HG03139 (cell line): Measurements from ENCODE around the gene EEF1A2.

Experiments used
- ATAC-seq: cut with Tn5 transposase; IDR thresholded peaks from one replicate; pipeline ENCODE4 v1.9.1; 2021; ENCODE audit not compliant: unreplicated experiment

EEF1A2 gene

GRCh38 chr20:63498960-63499337, at the start of gene EEF1A2:
EEF1A2 (minus strand) TSS chr20:63499083; CDS start chr20:63497763, 1,320 bp downstream.
- ATAC-seq, result no peak

GRCh38 chr20:63548542-63548941, 49.7 kb upstream of the EEF1A2 start:
- ATAC-seq, result no peak

GRCh38 chr20:63547725-63548480, 49.0 kb upstream of the EEF1A2 start, which contains the start of gene SRMS:
SRMS (minus strand) TSS chr20:63547749; CDS start chr20:63547463, 286 bp downstream.
- no peak for ATAC-seq

DNA sequence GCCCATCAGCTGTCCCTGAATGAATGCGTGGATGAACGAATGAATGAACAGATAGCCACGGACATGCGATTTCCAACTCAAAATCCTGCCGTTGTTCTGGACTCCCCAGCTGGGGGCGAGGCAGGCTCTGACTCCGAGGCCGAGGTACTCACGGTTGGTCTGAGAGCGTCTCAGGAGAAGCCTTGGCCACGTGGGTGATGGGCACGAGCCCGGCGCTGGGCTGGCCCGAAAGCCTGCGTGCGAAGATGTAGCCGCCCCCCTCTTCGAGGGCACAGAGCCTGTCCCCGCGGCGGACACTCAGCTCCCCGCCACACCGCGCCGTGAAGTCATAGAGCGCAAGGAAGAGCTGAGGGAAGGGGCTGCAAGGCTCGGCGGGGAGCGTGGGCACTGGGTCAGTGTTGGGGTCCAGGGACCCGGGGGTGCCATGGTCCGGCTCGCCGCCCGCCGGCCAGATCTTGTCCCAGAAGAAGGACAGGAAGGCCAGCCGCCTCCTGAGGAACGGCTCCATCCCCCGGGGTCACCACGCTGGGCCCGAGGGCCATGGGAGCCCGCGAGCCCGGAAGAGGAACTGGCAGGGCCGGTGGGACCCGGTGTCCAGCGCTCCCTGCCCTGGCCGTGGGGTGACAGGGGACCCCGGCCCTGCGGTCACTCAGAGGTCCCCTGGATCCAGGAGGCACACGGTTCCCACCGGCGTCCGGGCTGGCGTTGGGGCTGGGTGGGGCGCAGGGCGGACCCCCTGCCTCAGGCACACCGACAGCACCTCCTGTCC, 48.3 kb upstream of the EEF1A2 start:
- ATAC-seq, result no peak

DNA sequence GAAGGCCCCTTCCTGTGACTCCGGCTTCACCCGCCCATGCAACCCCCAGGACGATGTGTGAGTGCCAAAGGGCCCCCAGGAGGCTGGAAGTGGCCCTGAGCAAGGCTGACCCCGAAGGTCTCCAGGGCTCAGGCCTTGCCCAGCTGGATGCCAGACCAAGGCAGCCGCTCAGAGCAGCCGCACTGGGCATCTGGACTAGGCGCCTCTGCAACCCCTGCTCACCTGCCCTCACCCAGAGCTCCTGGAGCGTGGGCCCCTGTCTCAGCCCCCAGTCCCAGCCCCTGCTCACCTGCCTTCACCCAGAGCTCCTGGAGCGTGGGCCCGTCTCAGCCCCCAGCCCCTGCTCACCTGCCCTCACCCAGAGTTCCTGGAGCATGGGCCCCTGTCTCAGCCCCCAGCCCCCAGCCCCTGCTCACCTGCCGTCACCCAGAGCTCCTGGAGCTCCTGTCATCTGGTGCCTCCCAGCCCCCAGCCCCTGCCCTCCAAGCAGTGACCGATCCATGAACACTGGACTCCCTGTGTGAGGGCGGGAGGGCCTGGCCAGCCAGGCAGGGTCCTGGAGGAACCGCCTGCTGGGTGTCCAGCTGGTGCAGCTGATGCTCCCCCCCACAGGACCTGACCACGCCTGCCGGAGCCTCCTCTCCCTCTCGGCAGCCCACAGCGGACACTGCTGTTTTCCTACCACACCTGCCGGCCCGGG, 47.5 kb upstream of the EEF1A2 start:
- no peak for ATAC-seq

DNA sequence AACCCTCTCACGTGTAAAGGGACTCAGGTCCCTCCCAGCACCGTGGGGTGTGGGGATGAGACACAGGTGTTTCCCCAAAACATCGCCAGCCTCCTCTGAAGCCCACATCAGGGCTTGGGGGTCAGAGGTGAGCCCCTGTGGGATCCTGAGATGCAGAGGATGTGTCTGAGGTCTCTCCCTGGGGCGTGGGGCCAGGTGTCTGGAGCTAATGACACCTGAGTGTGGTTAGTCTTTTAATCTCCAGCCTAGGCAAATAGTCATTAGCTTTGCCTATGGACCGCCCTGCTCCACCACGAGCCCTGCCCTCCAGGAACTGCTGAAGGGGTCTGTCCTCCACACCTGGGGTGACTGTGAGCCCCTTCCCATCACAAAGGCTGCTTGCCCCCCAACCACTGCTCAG, 46.9 kb upstream of the EEF1A2 start:
- no peak for ATAC-seq

DNA sequence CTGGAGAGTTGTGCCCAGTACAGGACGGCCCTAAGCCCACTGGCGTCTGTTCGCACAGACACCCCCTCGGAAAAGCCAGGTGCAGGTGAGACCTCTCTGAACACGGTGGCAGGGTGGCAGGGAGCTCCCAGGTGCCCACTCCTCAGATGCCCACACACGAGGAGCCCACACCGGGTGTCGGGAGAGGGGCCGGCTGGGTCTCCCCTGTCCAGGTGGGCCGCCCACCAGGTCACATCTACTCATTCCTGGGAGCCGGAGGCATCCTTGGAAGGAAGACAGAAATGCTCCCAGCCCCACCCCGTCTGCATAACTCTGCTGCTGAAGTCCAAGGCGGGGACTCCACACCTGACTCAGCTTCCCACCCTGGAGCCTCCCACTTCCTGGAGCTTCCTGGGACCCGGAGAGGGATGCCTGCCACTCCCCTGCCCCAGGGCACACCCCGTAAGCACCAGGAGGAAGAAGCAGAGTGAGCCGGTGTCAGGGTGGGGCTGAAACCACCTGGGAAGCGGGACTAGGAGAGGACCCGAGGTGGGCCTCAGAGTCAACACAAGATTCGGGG, 46.2 kb upstream of the EEF1A2 start:
- ATAC-seq, result no peak

GRCh38 chr20:63544241-63544957, 45.5 kb upstream of the EEF1A2 start:
- ATAC-seq, result no peak

- ATAC-seq, result no peak
Observed at GRCh38 chr20:63543733-63544132, 44.9 kb upstream of the EEF1A2 start.

DNA sequence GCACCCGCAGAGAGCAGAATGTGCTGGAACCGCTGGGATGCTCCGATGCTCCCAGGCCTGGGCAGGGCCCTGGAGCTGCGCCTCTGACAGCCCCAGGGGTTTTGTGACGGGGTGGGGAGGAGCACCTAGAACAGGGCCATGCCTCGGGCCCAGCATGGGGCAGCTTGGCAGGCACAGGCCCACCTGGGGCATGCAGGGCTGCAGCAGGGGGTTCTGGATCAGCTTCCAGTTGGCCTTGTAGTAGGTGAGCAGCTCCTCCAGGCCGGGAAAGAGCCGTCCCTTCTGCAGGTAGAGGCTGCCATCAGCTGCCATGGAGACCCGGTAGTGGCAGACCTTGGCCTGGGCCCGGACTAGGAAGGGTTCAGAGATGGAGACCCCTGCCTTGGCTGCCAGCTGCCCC, 44.2 kb upstream of the EEF1A2 start:
- no peak for ATAC-seq

- ATAC-seq, result no peak
Observed at GRCh38 chr20:63542696-63543095, 43.8 kb upstream of the EEF1A2 start.

DNA sequence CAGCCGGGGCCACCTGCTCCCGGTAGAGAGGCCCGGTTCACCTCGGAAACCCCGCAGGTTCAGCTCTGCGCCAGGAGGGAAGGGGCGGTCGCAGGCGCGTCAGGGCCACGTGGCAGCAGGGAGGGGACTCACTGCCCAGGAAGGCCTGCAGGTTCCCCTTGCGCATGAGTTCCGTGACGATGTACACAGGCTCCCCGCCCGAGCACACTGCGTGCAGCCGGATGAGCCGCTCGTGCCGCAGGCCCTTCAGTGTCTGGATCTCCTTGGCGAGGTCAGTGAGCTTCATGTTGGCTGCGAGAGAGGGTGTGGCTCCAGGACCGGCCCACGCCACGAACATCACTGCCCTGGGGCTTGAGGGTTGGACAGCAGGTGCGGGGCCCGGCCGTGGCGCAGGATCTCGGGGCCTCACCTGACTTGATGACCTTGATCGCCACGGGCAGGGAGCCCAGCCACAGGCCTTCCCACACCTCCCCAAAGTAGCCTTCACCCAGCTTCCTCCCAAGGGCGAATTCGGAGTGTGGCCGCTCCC, 43.2 kb upstream of the EEF1A2 start:
- ATAC-seq, result no peak

GRCh38 chr20:63541371-63541770, 42.5 kb upstream of the EEF1A2 start:
- ATAC-seq, result no peak

DNA sequence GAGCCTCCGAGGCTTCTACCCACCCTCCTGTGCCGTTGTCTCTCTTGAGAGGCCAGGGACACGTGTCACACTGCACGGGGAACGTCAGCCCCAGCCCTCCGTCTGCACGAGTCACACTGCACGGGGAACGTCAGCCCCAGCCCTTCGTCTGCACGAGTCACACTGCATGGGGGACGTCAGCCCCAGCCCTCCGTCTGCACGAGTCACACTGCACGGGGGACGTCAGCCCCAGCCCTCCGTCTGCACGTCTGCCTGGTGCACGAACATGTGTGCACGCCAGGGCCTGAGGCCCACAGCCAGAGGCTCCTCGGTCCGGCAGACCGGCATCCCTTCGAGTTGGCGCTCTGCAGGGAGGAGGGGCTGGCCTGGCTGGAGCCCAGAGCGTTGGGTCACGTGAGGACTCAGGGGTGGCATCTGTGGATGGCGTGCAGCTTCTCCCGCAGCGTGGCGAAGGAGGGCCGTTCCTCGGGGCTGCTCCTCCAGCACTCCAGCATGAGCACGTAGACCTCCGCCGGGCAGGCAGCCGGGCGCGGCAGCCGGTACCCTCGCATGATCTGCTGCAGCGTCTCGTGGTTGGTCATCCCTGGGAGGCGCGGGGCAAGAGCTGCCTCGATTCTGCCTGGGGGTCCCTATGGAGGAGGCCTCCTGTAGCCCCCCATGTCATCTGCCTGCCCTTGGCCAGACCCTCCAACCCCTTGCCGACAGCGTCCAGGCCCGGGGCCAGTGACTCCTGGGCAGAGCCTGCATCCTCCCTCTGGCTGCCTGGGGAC, 41.7 kb upstream of the EEF1A2 start:
- ATAC-seq, result no peak

- ATAC-seq, result no peak
Observed at GRCh38 chr20:63539441-63540370, 40.8 kb upstream of the EEF1A2 start.

GRCh38 chr20:63539092-63539430, 40.2 kb upstream of the EEF1A2 start:
- no peak for ATAC-seq

DNA sequence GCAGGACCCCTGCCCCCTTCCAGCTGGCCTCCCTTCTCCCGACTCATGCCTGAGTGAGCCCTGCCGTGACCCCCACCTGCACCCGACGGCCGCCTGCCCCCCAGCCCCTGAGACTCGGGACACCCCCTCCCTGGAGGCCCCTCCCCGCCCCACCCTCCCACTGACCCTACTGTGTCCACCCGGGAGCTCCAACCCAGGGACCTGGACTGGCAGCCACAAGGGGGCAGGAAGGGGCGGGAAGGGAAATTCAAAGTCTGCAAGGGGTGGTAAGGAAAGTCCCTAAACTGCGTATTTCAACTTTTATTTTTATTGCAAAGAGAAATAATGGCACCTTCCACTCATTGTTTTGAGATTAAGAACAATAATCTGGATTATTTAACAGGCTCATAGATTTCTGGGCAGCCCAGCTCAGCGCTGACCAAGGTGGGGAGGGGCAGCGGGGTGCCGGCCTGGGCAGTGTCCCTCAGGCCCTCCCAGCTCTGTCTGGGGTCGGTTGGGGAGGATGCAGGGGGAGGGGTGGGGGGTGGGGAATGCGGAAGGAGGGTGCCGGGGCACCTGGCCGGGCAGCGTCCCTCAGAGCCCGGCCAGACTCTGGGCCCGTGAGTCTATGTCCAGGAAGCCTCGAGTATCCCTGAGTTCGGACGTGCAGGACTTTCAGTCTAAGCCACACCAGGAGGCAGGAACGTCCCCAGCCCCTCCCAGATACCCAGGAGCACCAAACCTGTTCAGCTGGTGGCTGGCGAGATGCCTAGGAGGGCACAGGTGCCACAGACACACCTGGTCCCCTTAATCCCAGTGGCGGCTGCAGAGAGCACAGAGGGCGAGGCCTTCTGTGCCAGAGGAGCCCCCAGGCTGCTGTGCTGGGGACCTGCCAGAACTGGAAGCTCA, 39.6 kb upstream of the EEF1A2 start:
- ATAC-seq, result no peak
